Adrenal gland (tissue), 5 donors: ENCODE measurements around the gene KIAA1755.

Experiments used
- POLR2A ChIP-seq, 2 donors: fragments of 450-650 bp; IDR thresholded peaks; one replicate each; pipeline ENCODE4 v1.6.1; 2017; ENCODE audit warnings: antibody characterized with exemption in 2 of 2, mild to moderate bottlenecking in 2 of 2, moderate library complexity in 1 of 2
- TF ChIP-seq, protein P1 (sequence below), 6 experiments: fragments of 450-650 bp in 4 of 6; fragments of 200-600 bp in 2 of 6; sonication (generic) in 1 of 6; IDR thresholded peaks; 1 replicate in 5 of 6; 2 replicates in 1 of 6; pipeline versions ENCODE4 v1.5.1 to v1.8.0; 2016 to 2021; ENCODE audit warnings: antibody characterized with exemption in 6 of 6, mild to moderate bottlenecking in 2 of 6, moderate library complexity in 1 of 6
- donor health status: DM: no; HTN: no; CAD: no.

DNA sequence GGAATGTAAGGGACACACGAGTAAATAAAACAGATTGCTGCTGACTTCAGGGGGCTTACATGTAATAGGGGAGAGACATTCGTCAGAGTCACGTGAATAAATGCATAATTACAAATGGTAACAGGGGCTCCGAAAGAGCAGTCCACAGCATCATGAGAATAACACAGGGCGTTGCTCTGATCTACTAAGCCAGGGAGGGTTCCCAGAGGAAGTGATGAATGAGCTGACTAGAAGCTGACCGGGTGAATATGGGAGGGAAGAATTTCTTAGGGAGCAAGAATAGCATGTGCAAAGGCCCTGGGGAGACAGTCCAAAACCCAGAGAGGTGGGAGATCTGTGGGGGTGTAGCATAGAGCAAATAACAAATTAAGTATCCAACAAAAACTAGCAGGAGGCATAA is 45.8 kb upstream of the KIAA1755 start:
- TF ChIP-seq, protein P1, sequence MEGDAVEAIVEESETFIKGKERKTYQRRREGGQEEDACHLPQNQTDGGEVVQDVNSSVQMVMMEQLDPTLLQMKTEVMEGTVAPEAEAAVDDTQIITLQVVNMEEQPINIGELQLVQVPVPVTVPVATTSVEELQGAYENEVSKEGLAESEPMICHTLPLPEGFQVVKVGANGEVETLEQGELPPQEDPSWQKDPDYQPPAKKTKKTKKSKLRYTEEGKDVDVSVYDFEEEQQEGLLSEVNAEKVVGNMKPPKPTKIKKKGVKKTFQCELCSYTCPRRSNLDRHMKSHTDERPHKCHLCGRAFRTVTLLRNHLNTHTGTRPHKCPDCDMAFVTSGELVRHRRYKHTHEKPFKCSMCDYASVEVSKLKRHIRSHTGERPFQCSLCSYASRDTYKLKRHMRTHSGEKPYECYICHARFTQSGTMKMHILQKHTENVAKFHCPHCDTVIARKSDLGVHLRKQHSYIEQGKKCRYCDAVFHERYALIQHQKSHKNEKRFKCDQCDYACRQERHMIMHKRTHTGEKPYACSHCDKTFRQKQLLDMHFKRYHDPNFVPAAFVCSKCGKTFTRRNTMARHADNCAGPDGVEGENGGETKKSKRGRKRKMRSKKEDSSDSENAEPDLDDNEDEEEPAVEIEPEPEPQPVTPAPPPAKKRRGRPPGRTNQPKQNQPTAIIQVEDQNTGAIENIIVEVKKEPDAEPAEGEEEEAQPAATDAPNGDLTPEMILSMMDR (IDR thresholded peaks at IDR 0.05), result no peak
- TF ChIP-seq POLR2A (IDR thresholded peaks at IDR 0.05), result no peak
